RCC 7860 (cell line): Measurements from ENCODE around the gene PRKCQ.
"Not testable (repeated sequence)": the region's sequence is repeated elsewhere in the genome, so short reads cannot be mapped to it uniquely, and the experiment has no call there.

Experiments used
- DNase-seq: peaks from one replicate; pipeline ENCODE4 v3.0.0-alpha.2; 2015; ENCODE audit warnings: low spot score
- FAIRE-seq: peaks from 2 replicates; lab custom pipeline; 2012; peaks lifted over from hg19 to GRCh38; lab: Jason Lieb, UNC

Gene PRKCQ

DNA sequence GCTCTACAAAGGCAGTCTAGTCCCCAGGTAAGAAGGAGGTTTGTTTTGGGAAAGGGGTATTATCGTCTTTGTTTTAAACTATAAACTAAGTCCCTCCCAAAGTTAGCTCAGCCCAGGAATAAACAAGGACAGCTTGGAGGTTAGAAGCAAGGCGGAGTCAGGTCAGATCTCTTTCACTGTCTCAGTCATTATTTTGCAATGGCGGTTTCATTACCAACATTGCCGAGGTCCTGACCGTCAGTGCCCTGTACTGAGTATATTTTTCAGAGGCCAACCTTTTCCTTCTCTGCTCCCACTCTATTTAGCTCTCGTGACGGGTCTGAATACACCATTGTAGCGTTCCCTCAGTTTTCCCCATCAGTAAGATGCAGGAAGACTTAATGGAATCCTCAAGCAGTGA, 184.5 kb downstream of the PRKCQ start:
- FAIRE-seq (no peak), DNase-seq (no peak)

GRCh38 chr10:6394084-6394483, 186.0 kb downstream of the PRKCQ start:
- FAIRE-seq (no peak), DNase-seq (no peak)

GRCh38 chr10:6393168-6393567, 186.9 kb downstream of the PRKCQ start:
- FAIRE-seq (no peak), DNase-seq (no peak)

- FAIRE-seq (no peak), DNase-seq (no peak)
Observed at GRCh38 chr10:6390213-6390845, 189.7 kb downstream of the PRKCQ start.

DNA sequence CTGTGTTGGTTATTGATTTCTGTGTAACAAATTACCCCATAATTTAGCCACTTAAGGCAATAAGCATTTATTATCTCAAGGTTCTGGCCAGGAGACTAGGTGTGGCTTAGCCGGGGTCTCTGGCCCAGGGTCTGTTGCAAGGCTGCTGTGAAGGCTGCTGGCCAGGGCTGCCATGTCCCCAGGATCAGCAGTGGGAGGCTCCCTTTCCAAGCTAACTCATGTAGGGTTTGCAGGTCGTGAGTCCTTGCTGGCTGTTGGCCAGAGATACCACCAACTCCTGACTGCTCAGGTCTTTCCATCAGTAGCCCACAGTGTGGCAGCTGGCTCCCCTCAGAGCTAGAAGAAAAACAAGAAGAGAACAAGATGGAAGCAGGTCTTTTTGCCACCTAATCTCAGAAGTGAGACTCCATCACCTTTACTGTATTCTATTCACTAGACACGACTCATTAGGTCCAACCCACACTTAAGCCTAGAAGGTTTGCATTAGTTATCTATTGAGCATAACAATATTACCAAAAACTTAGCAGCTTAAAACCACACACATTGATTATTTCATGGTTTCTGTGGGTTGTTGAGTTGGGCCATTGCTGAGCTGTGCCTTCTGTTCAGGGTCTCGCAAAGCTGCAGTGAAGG, 191.7 kb downstream of the PRKCQ start:
- FAIRE-seq = no peak
- no peak for DNase-seq

GRCh38 chr10:6386960-6387359, 193.1 kb downstream of the PRKCQ start:
- FAIRE-seq (no peak), DNase-seq (no peak)

DNA sequence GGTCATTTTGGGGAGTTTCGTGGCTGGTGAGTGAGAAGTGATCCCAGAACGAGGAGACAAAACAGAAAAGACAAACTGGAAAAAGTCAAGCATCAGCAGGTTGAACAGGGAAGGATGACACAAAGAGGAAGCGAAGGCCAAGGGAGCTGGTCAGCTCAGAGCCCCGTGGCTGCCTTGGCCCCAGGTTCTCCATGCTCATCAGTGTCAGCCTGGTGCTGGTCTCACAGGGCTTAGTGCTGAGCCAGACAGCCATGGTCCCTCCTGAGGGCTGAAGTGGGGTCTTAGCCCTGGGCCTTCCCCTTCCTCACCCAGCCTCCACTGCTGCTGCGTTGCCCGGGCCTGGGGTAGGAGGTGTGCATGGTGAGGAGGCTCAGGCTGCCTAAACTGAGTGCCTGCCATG, 193.7 kb downstream of the PRKCQ start:
- FAIRE-seq (no peak), DNase-seq (no peak)

DNA sequence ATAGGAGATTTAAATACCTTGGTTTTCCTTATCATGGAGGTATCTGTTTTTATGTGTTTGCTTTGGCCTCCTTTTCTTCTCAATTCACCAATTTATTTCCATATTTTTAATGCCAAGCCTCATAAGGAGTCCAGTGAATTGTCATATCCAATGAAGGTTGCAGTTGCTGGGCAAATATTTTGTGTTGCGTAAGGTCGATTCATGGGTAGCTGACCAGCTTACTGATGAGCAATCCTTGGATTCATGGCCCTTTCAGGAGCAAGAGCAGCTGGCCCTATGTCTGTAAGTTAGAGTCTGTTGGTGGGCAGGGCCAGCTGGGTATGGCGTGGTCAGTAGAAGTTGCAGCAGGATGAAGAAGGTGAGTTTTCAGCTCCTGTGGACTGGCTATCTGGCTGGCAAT, 194.4 kb downstream of the PRKCQ start:
- FAIRE-seq (no peak), DNase-seq (peak; percentile 15)

- no peak for FAIRE-seq
- DNase-seq = no peak
Observed at GRCh38 chr10:6384847-6385246, 195.2 kb downstream of the PRKCQ start.

GRCh38 chr10:6384031-6384430, 196.0 kb downstream of the PRKCQ start:
- DNase-seq (no peak), FAIRE-seq (no peak)

DNA sequence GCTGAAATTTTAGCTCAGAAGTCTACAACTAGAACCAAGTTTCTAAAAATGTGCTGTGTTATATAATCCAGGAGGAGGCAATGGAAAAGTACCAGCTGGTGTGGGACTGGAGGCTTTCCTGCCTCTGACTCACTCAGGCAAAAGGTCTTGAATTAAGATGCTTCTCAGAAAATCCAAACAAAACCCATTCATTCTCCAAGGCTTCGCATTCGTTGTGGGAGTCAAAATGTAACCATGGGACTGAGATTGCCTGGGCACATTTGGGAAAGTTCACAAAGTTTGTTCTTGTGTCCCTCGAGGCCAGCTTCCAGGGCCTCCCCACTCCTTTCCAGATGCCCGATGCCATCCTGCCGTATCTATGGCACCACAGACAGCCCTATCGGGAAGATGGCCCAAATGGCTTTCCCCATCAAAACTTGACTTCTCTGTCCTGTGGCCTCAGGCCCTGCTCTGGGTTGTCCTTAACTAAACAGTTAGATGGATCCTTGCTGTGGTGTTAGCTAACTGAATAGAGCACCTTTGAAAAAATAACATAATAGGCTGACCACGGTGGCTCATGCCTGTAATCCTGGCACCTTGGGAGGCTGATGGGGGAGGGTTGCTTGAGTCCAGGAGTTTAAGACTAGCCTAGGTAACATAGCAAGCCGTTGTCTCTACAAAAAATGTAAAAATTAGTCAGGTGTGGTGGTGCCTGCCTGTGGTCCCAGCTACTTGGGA, 196.8 kb downstream of the PRKCQ start:
- FAIRE-seq (no peak), DNase-seq (no peak)

DNA sequence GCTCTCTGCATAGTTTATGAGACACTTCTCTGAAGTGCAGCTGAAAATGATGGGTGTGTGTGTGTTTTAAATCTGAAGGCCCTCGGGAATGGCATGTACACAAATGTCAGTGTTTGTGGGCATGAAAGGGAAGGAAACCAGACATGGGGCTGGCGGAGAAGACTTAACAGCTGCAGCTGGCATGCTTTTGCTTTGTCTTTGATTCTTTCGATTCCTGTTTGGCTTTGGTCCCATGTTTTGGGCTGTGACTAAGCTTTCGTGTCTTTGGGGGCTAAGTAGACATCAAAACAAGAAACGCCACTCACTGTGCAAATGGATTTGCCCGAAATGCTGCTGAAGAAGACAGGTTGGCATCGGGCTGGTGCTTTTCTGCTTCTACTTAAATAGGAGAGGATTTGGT, 198.0 kb downstream of the PRKCQ start:
- DNase-seq (no peak), FAIRE-seq (no peak)

DNA sequence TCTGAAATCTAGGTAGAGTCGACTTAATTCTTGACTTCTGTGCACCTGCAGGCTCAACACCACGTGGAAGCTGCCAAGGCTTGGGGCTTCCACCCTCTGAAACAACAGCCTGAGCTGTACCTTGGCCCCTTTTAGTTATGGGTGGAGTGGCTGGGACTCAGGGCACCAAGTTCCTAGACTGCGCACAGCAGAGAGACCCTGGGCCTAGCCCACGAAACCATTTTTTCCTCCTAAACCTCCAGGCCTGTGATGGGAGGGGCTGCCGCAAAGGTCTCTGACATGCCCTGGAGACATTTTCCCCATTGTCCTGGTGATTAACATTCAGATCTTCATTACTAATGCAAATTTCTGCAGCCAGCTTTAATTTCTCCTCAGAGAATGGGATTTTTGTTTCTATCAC, 199.6 kb downstream of the PRKCQ start:
- DNase-seq, FAIRE-seq: not testable (repeated sequence)

DNA sequence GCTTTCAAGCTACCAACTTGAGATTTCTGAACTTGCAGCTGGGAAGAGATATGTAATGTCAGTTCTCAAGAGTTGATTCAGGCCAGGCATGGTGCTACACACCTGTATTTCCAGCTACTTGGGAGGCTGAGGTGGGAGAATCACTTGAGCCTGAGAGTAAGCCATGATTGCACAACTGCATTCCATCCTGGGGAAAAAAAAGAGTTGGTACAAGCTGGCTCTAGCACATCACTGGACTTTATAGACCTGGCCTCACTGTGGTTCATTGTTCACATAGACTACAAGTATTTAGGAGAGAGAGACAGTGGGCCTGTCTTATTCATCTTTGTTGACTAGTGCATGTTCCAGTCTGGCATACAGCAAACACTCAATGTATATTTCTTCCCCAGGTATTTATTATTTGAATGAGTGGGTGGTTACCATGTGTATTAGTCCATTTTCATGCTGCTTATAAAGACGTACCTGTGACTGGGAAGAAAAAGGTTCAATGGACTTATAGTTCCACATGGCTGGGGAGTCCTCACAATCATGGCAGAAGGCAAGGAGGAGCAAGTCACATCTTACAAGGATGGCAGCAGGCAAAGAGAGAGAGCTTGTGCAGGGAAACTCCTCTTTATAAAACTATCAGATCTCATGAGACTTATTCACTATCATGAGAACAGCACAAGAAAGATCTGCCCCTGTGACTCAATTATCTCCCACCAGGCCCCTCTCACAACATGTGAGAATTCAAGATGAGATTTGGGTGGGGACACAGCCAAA, 200.9 kb downstream of the PRKCQ start:
- DNase-seq (no peak), FAIRE-seq (no peak)
